H54 (cell line): ENCODE measurements around the gene ORM2.
"Not testable (repeated sequence)": the region's sequence is repeated elsewhere in the genome, so short reads cannot be mapped to it uniquely, and the experiment has no call there.

ENCODE experiments used
- DNase-seq: peaks from one replicate; pipeline ENCODE4 v3.0.0; 2011; ENCODE audit warnings: low spot score, mixed read lengths; ENCODE audit not compliant: insufficient read length
- FAIRE-seq: peaks from 3 replicates; lab custom pipeline; 2011; peaks lifted over from hg19 to GRCh38; lab: Jason Lieb, UNC
- POLR2A ChIP-seq: IDR thresholded peaks from 2 replicates; pipeline ENCODE4 v1.6.1; 2011; ENCODE audit warnings: low read depth, mild to moderate bottlenecking, low read length

Gene ORM2

DNA sequence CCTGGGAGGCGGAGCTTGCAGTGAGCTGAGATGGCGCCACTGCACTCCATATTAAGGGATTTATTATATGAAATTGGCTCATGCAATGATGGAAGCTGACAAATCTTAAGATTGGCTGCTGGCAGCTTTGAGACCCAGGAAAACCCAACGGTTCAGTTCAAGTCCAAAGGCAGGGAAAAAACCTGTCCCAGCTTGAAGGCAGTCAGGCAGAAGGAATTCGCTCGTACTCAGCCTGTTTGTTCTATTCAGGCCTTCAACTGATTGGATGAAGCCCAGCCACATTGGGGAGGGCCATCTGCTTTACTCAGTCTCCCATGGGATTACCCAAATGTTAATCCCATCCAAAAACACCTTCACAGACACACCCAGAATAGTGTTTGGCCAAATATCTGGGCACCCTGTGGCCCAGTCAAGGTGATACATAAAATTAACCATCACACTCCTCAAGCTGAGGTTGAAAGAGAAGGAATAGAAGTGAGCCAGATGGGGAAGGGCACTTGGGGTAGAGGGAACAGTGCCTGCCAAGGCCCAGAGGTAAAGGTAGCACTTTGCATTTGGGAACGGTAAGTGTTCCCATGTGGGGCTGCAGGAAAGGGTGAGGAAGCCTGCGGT is 15.3 kb upstream of the ORM2 start:
- DNase-seq = no peak
- no peak for TF ChIP-seq POLR2A
- FAIRE-seq = no peak

DNA sequence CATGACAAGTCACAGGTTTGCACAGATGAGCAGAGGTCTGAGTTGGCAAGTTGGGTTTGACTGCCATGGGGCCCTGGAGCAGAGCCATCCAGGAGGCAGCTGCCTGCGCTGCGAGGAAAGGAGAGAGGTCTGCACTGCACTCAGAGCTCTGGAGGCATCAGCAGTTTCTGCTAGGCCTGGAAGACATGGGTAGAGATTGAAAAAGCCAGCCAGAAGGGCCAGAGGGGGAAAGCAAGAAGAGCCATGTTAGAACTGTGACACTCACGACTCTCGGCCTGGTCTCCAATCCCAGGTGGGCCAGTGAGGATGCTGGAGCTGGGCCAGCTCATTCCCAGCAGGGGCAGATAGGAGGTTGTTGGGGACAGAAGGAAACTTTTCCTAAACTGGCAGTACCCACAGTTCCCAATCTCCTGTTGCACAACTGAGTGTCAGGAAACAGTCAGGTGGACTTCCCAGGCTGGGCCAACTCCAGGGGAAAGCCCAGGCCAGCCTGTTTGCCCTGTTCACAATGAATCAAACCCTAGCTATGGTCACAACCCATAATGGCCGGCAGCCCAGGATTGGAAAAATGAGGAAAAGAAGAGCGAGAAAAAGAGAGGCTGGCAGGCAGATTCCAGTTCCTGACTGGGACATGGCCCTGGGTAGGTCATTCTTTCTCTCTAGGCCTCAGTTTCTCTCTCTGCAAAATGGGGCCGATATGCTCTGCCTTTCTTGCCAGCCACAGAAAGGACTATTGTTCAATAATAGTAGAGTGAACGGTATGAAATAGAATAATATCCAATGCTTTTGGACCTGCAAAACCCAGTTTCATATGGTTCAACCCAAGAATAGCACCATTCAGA is 14.6 kb upstream of the ORM2 start:
- FAIRE-seq = no peak
- no peak for DNase-seq
- TF ChIP-seq POLR2A = no peak

DNA sequence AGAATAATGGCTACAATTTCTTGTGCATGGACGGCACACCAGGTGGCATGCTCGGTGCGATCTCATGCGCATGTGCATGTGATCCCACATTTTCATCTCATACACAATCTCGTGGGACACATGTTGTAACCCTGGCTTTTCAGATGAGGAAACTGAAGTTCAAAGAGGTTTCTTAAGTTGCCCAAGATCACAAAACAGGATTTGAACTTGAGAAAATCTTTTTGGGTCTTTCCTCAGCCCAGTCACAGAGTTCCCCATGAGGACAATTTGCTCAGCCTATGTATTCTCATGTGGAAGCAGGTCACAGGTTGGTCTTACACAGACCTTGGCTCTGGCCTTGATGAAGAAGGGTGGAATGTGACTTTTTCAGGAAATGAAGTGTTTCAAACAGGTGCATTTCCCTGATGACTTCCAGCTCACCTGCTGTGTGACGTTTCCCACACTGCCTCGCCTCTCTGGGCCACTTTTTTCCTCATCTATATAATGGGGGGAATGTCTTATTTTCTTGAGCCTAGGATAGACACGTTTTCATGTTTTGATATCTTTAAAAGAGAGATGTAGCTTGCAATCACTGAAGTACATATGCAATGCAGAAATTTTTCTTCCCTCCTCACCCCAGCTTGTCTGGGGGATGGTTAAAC is 13.8 kb upstream of the ORM2 start:
- no peak for TF ChIP-seq POLR2A
- FAIRE-seq (no peak), DNase-seq (no peak)

DNA sequence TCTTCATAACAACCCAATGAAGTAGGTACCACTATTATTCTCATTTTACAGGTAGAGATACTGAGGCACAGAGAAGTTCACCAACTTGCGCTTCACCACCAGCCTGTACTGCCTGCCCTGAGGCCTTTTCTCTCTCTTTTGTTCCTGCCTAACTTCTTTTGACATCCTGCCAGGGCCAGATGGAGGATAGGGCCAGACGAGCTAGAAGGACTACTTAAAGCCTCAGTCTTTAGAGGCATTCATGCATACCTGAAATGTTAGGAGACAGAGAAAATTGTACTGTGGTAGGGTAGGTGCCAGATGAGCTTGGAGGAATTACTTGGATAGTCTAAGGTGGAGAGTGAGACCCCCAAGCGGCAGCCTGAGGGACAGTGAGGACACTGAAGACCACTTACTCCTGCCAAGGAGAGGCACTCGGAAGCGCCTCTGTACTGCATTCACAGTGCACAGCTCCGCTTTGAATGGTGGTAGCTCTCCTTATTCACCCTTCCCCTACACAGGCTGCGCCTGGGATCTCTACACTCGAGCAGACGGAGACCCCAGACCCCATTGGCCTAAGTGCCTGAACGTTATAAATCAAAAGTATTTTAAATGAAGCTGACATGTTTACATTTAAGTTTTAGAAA is 13.0 kb upstream of the ORM2 start:
- DNase-seq = no peak
- no peak for FAIRE-seq
- TF ChIP-seq POLR2A = no peak

- no peak for TF ChIP-seq POLR2A
- DNase-seq (no peak), FAIRE-seq (no peak)
These were observed 11.9 kb upstream of the ORM2 start for GRCh38 chr9:114317665-114318357.

GRCh38 chr9:114318416-114318815 is 11.3 kb upstream of the ORM2 start:
- TF ChIP-seq POLR2A = no peak
- DNase-seq (no peak), FAIRE-seq (no peak)

DNA sequence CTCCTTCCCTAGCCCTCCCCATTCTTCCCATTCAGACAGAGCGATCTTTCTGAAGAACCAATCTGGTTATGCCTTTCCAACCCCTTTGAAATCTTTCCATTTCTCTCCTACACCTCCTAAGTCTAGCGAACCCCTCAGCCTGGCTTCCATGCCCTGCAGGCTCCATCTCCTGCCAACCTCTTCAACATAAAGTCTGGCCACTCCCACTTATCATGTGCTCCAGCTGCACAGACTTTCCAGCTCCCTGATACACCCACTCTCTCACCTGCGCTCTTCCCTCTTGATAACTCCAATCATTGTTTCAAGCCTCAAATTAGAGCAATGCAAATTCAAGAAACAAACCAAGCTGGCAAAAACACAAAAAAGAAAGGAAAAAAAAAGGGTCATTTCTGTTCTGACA is 10.5 kb upstream of the ORM2 start:
- FAIRE-seq (no peak), DNase-seq (no peak)
- TF ChIP-seq POLR2A = no peak

DNA sequence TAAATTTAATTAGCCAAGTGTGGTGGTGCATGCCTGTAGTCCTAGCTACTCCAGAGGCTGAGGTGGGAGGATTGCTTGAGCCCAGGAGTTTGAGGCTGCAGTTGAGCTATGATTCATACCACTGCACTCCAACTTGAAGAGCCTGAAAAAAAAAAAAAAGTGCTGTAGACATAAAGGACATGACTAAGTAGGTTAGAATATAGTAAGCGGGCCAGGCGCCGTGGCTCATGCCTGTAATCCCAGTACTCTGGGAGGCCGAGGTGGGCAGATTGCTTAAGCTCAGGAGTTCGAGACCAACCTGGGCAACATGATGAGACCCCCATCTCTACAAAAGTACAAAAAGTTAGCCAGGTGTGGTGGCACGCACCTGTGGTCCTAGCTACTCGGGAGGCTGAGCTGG is 9.0 kb upstream of the ORM2 start:
- peak; percentile 33 for DNase-seq
- not testable (repeated sequence) for FAIRE-seq

DNA sequence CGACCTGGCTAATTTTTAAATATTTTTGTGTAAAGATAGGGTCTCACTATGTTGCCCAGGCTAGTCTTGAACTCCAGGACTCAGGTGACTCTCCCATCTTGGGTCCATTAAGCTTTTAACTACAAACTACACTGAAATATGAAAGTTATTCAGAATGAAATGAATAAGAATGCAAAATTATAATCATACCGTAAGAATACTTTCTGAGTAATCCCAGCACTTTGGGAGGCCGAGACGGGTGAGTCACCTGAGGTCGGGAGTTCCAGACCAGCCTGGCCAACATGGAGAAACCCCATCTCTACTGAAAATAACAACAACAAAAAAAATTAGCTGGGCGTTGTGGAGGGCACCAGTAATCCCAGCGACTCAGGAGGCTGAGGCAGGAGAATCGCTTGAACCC is 7.9 kb upstream of the ORM2 start:
- no peak for TF ChIP-seq POLR2A
- no peak for FAIRE-seq
- DNase-seq = no peak

GRCh38 chr9:114322160-114322818 is 7.4 kb upstream of the ORM2 start:
- FAIRE-seq, DNase-seq: not testable (repeated sequence)

- not testable (repeated sequence) for DNase-seq, FAIRE-seq
These were observed 6.7 kb upstream of the ORM2 start, which contains the start of gene ORM1 for GRCh38 chr9:114322831-114323531. ORM1 (plus strand) TSS chr9:114323098; CDS start chr9:114323134, 36 bp downstream.

DNA sequence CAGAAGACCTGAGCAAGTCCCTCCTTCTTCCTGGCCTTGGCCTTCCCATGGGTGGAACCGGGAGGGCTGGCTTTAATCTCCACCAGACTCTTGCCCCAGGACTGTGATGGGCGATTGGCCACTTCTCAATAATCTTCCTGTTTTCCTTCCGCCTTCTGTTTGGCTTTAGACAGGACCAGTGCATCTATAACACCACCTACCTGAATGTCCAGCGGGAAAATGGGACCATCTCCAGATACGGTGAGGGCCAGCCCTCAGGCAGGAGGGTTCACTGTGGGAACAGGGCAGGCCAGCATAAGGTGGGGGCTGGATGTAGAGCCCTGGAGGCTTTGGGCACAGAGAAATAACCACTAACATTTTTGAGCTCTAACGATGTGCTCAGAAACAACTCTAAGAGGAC is 5.8 kb upstream of the ORM2 start:
- not testable (repeated sequence) for DNase-seq, FAIRE-seq

DNA sequence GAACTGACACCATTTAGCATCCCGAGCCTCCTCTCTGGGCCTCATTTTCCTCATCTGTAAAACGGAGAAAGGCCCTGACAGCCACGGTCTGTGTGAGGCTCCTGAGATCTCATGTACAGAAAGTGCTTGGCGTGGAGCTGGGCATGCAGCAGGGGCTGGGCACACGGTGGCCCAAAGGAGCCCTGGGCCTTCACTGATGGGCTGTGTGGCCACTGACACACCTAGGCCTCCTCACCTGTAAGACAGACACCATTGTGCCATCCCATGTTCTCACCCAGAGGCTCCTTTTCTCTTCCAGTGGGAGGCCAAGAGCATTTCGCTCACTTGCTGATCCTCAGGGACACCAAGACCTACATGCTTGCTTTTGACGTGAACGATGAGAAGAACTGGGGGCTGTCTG is 5.2 kb upstream of the ORM2 start:
- TF ChIP-seq POLR2A = no peak
- DNase-seq = no peak
- FAIRE-seq = no peak

DNA sequence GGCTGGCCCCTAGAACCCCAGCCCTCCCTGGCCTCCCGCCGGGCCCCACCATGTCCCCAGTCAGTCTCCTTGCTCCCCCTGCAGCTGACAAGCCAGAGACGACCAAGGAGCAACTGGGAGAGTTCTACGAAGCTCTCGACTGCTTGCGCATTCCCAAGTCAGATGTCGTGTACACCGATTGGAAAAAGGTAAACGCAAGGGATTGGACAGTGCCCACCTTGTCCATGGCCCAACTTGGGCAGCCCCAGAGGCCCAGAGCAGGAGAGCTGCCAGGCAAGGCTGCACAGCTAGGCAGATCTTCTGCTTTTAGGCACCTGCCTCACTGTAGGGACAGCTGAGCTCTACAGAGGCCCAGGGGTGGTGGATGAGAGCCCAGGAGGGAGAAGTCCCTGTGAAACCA is 4.7 kb upstream of the ORM2 start:
- FAIRE-seq = not testable (repeated sequence)

DNA sequence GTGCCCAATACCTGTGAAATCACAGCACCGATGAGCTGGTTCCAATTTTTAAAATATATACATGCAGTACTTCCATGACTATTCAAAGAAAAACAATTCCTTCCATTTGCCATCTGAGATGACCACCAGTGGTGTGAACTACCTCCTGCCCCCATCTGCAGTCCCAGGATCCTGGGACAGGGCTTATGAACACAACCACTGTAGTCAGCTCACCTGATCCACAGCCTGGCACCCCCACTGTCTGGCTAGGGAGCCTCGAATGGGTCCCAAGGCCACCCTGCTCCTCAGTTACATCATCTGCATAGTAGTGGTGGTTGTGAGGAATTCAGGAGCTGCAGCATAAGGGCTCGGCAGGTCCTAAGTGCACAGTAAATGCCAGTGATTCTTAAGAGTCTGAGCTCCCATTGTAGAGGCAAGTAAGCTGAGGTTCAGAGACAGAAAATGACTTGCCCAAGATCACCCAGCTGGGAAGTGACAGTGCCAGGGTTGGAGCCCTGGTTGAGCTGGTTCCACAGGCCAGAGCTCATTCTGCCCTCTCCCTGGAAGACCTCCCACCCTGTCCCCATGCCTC is 3.9 kb upstream of the ORM2 start:
- FAIRE-seq, DNase-seq: not testable (repeated sequence)

More for the DNA sequence above, 4.7 kb upstream of the ORM2 start:
- not testable (repeated sequence) for DNase-seq
